GM10248 (cell line): ENCODE results near the gene MIS18BP1.

Source experiments
- CTCF ChIA-PET: fragments of 300-600 bp; sonication (Branson Sonifier 250); formaldehyde crosslinking; extraction: SDS; loops from one replicate; lab custom pipeline; 2021; ENCODE audit warnings: antibody characterized with exemption; lab: Yijun Ruan, JAX
- POLR2A ChIA-PET: fragments of 350-650 bp; sonication (Branson Sonifier 250); formaldehyde crosslinking; extraction: SDS; loops from one replicate; lab custom pipeline; 2020; ENCODE audit warnings: antibody characterized with exemption; lab: Yijun Ruan, JAX
- DNase-seq: peaks from one replicate; pipeline ENCODE4 v3.0.0; 2012; ENCODE audit errors: extremely low spot score
- CTCF ChIP-seq: IDR thresholded peaks from 2 replicates; pipeline ENCODE4 v1.5.1; 2012; ENCODE audit warnings: mild to moderate bottlenecking, low read depth; ENCODE audit errors: extremely low read depth, missing control alignments, control extremely low read depth

Gene MIS18BP1

GRCh38 chr14:45201905-45202304, 51.1 kb downstream of the MIS18BP1 start:
- DNase-seq, result peak; percentile 17
- ChIA-PET CTCF (interaction anchor here (1.0 to 1.9 kb wide), 7 partner anchors 10 to 289 kb away, joined by 3 to 8 read pairs (median 4); partner anchors contain the start of gene MIS18BP1), POLR2A (no interaction called here)
- TF ChIP-seq CTCF, result peak; percentile 56

- no peak for DNase-seq
- CTCF ChIA-PET, result interaction anchor here (1.0 to 1.6 kb wide), 3 partner anchors 10 to 38 kb away, joined by 3 to 5 read pairs (median 4); no protein-coding TSS in a partner anchor
- no peak for TF ChIP-seq CTCF
- POLR2A ChIA-PET, result no interaction called here
Observed at GRCh38 chr14:45199230-45199629, 53.8 kb downstream of the MIS18BP1 start.

- CTCF ChIA-PET, result interaction anchor here (1.0 to 1.6 kb wide), 5 partner anchors 10 to 69 kb away, joined by 3 to 5 read pairs (median 3); no protein-coding TSS in a partner anchor
- POLR2A ChIA-PET, result no interaction called here
- DNase-seq, result no peak
- no peak for TF ChIP-seq CTCF
Observed at GRCh38 chr14:45198551-45198950, 54.5 kb downstream of the MIS18BP1 start.

- ChIA-PET POLR2A (no interaction called here), CTCF (interaction anchor here (0.7 to 1.5 kb wide), 2 partner anchors 9 to 59 kb away, joined by 3 to 6 read pairs; partner anchors contain the start of gene FANCM)
- DNase-seq, result peak; percentile 14
- TF ChIP-seq CTCF, result no peak
Observed at GRCh38 chr14:45194964-45195363, 58.0 kb downstream of the MIS18BP1 start.

GRCh38 chr14:45185100-45185814, 67.7 kb downstream of the MIS18BP1 start:
- ChIA-PET CTCF (interaction anchor here (1.2 to 1.6 kb wide), 2 partner anchors 8 to 26 kb away, joined by 3 to 4 read pairs; no protein-coding TSS in a partner anchor), POLR2A (no interaction called here)
- DNase-seq, result no peak
- no peak for TF ChIP-seq CTCF

GRCh38 chr14:45181806-45182205, 71.2 kb downstream of the MIS18BP1 start:
- ChIA-PET CTCF (interaction anchor here (1.6 kb wide), 1 partner anchor 18 kb away, joined by 5 read pairs; no protein-coding TSS in a partner anchor), POLR2A (no interaction called here)
- no peak for DNase-seq
- TF ChIP-seq CTCF, result no peak
